CD8-positive, alpha-beta memory T cell (primary cell): ENCODE measurements around the gene SVIL. TPM values are rescaled to one million over a fixed set of nuclear protein-coding genes. Genes with fewer than 3 reads are reported as not detected.
"Not testable (repeated sequence)": the region's sequence is repeated elsewhere in the genome, so short reads cannot be mapped to it uniquely, and the experiment has no call there.

ENCODE experiments used
- CTCF ChIA-PET: fragments of 350-600 bp; sonication (Branson Sonifier 250); formaldehyde crosslinking; loops from one replicate; lab custom pipeline; 2021; ENCODE audit warnings: antibody characterized with exemption; lab: Charles Lee
- POLR2A ChIA-PET: fragments of 350-600 bp; sonication (Branson Sonifier 250); formaldehyde crosslinking; loops from one replicate; lab custom pipeline; 2021; ENCODE audit warnings: antibody characterized with exemption; lab: Charles Lee
- DNase-seq, 5 donors: peaks; one replicate each; pipeline versions ENCODE4 v3.0.0 to v3.0.0-alpha.2; 2020 to 2022; ENCODE audit warnings: mixed read lengths in 1 of 5
- H3K27ac ChIP-seq: one replicate; pipeline ENCODE4 v1.7.0; 2013; ENCODE audit warnings: low read depth, mild to moderate bottlenecking, low read length, moderate library complexity
- H3K27me3 ChIP-seq: 2 replicates; pipeline ENCODE4 v1.7.0; 2013; ENCODE audit warnings: low read length, mild to moderate bottlenecking; ENCODE audit not compliant: insufficient read depth, poor library complexity, severe bottlenecking
- H3K36me3 ChIP-seq: 2 replicates; pipeline ENCODE4 v1.7.0; 2013; ENCODE audit warnings: mild to moderate bottlenecking, low read length, moderate library complexity; ENCODE audit not compliant: insufficient read depth
- H3K4me1 ChIP-seq: 2 replicates; pipeline ENCODE4 v1.7.0; 2013; ENCODE audit warnings: mild to moderate bottlenecking, low read length, moderate library complexity; ENCODE audit not compliant: insufficient read depth
- H3K4me3 ChIP-seq: 2 replicates; pipeline ENCODE4 v1.7.0; 2013; ENCODE audit warnings: mild to moderate bottlenecking, low read length
- H3K9me3 ChIP-seq: 2 replicates; pipeline ENCODE4 v1.7.0; 2013; ENCODE audit warnings: mild to moderate bottlenecking, low read length
- H3K27ac Mint-ChIP-seq, 8 donors: one replicate each; pipeline ENCODE4 v1.8.0; 2020 to 2021; ENCODE audit warnings: mixed read lengths in 8 of 8, mild to moderate bottlenecking in 6 of 8, inconsistent platforms in 3 of 8, moderate library complexity in 3 of 8
- H3K27me3 Mint-ChIP-seq, 2 donors: one replicate each; pipeline ENCODE4 v1.8.0; 2020 to 2021; ENCODE audit warnings: mixed read lengths in 2 of 2, mild to moderate bottlenecking in 1 of 2, moderate library complexity in 1 of 2
- H3K36me3 Mint-ChIP-seq, 3 donors: one replicate each; pipeline ENCODE4 v1.8.0; 2020 to 2021; ENCODE audit warnings: mixed read lengths in 3 of 3, inconsistent platforms in 1 of 3, mild to moderate bottlenecking in 1 of 3
- H3K4me1 Mint-ChIP-seq, 3 donors: one replicate each; pipeline ENCODE4 v1.8.0; 2020 to 2021; ENCODE audit warnings: mixed read lengths in 3 of 3, inconsistent platforms in 1 of 3, mild to moderate bottlenecking in 1 of 3
- H3K4me3 Mint-ChIP-seq, 7 donors: one replicate each; pipeline ENCODE4 v1.8.0; 2020 to 2021; ENCODE audit warnings: mixed read lengths in 7 of 7, mild to moderate bottlenecking in 6 of 7, moderate library complexity in 4 of 7, inconsistent platforms in 2 of 7
- H3K9me3 Mint-ChIP-seq, 5 donors: one replicate each; pipeline ENCODE4 v1.8.0; 2020 to 2022; ENCODE audit warnings: mixed read lengths in 5 of 5, mild to moderate bottlenecking in 3 of 5, moderate library complexity in 2 of 5, inconsistent platforms in 1 of 5
- polyA plus RNA-seq: library from polyadenylated mRNA; unstranded; fragments of 300-500 nt; fragmentation: Illumina TruSeq; gene quantifications from one replicate; pipeline ENCODE4 v1.2.3, GENCODE V29; 2021
- total RNA-seq, 2 experiments: library from RNA; stranded (reverse); gene quantifications; one replicate each; pipeline ENCODE4 v1.2.3, GENCODE V29; 2021

Gene SVIL
- total and polyA plus RNA-seq, 3 experiments from 2014 or later: 4.2 to 9.2 (median 5.9) TPM

DNA sequence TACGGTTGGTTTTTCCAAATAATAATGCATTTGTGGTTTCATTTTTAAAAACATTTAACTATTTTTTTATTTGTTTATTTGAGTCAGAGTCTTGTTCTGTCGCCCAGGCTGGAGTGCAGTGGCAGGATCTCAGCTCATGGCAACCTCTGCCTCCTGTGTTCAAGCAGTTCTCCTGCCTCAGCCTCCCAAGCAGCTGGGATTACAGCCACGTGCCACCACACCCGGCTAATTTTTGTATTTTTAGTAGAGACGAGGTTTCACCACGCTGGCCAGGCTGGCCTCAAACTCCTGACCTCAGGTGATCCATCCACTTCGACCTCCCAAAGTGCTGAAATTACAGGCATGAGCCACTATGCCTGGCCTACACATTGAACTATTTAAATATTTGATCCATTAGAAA, 28.1 kb downstream of the SVIL start:
- H3K9me3 Mint-ChIP-seq, DNase-seq, H3K27ac Mint-ChIP-seq, H3K4me1 ChIP-seq, CTCF ChIA-PET, H3K4me3 Mint-ChIP-seq, H3K27me3 Mint-ChIP-seq, H3K9me3 ChIP-seq, H3K36me3 Mint-ChIP-seq, H3K36me3 ChIP-seq, H3K27ac ChIP-seq, H3K4me3 ChIP-seq, H3K27me3 ChIP-seq, POLR2A ChIA-PET, H3K4me1 Mint-ChIP-seq: not testable (repeated sequence)

DNA sequence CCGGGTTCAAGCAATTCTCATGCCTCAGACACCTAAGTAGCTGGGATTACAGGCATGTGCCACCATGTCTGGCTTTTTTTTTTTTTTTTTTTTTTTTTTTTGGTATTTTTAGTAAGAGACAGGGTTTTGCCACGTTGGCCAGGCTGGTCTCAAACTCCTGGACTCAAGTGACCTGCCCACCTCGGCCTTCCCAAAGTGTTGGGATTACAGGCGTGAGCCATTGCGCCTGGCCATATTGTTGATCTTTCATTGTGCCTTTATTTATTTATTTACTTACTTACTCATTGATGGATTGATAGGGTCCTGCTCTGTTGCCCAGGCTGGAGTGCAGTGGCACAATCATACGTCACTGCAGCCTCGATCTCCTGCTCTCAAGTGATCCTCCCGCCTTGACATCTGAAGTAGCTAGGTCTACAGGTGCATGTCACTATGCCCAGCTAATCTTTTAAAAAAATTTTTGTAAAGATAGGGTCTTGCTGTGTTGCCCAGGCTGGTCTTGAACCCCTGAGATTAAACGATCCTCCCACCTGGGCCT, 30.4 kb downstream of the SVIL start:
- H3K36me3 ChIP-seq: no peaks in the 10 kb centered on the region
- no peaks in the 10 kb centered on the region for H3K27me3 Mint-ChIP-seq
- H3K9me3 ChIP-seq: no peaks in the 10 kb centered on the region
- no peaks in the 10 kb centered on the region for H3K36me3 Mint-ChIP-seq
- H3K27ac ChIP-seq: no peak overlapping the region
- no peaks in the 10 kb centered on the region for H3K4me1 ChIP-seq
- CTCF ChIA-PET: no interaction called here
- no peak overlapping the region for H3K27ac Mint-ChIP-seq
- H3K27me3 ChIP-seq: no peaks in the 10 kb centered on the region
- H3K4me1 Mint-ChIP-seq: no peaks in the 10 kb centered on the region
- POLR2A ChIA-PET: interaction anchor here (0.6 kb wide), 1 partner anchor 10 kb away, joined by 4 read pairs; no protein-coding TSS in a partner anchor
- DNase-seq: no peak
- H3K9me3 Mint-ChIP-seq: no peaks in the 10 kb centered on the region
- no peak overlapping the region for H3K4me3 Mint-ChIP-seq
- no peak overlapping the region for H3K4me3 ChIP-seq

DNA sequence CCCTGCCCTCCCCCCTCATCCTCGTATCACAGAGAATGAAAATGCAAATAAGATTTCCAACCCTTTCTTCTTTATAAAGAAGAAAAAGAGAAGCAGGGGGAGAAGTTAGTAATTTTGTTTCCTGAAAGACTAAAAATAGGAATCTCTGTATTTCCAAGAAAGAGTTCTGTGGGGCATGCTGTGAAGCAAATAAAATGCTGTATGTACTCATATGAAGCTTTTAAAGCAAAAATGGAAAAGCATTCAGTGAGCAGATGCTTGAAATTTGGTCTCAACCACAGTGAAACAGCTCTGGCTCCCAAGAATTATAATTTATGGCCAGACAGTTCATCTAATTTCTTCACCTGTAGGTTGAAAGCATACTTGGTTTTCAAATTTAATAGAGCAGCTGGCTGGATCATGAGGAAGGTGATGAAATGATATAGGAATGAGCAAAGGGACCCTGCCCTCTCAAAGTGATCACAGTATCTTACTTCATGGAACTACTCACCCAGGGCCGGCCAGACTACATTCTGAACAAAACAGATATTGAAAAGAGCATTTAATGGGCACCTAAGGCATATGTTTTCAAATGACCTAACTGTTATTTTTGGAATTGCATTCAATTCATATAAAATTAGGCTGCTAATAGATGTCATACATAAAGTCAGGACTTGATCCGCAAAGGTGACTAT, 31.4 kb downstream of the SVIL start:
- Histone ChIP-seq H3K36me3 (no peaks in the 10 kb centered on the region), H3K27ac (no peak overlapping the region), H3K4me1 (no peaks in the 10 kb centered on the region), H3K27me3 (no peaks in the 10 kb centered on the region), H3K9me3 (no peaks in the 10 kb centered on the region), H3K4me3 (no peak overlapping the region)
- no peak overlapping the region for H3K4me3 Mint-ChIP-seq
- H3K9me3 Mint-ChIP-seq: no peaks in the 10 kb centered on the region
- no peaks in the 10 kb centered on the region for H3K4me1 Mint-ChIP-seq
- ChIA-PET POLR2A (no interaction called here), CTCF (no interaction called here)
- no peak overlapping the region for H3K27ac Mint-ChIP-seq
- no peaks in the 10 kb centered on the region for H3K27me3 Mint-ChIP-seq
- no peak for DNase-seq
- H3K36me3 Mint-ChIP-seq: no peaks in the 10 kb centered on the region

DNA sequence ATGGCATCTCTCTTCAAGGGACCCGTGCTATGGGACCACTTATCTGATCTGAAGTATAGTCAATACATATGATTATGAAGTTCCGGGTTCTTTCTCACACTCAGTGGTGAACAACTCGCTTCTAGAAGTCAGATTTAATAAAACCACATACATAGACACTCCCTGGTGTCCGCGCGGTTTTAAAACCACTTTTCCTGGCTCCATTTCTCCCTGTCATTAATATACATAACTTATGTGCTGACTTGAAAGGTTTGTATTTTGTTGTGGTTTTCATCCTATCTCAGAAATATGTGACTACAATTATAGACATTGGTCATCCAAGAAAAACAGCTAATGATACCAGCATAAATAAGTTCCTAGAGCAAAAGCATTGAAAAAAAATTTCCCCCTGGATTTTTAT, 34.0 kb downstream of the SVIL start:
- no peaks in the 10 kb centered on the region for H3K4me1 ChIP-seq
- Mint-ChIP-seq H3K4me1 (peaks cover 0 to 2% (median 0%) of the 10 kb centered on the region in 3 donors), H3K9me3 (no peaks in the 10 kb centered on the region), H3K36me3 (no peaks in the 10 kb centered on the region), H3K27ac (peak overlapping the region in 1 of 8 donors; percentile 37), H3K27me3 (no peaks in the 10 kb centered on the region), H3K4me3 (no peak overlapping the region)
- H3K27ac ChIP-seq: no peak overlapping the region
- CTCF ChIA-PET: interaction anchor here (1.1 kb wide), 1 partner anchor 11 kb away, joined by 3 read pairs; no protein-coding TSS in a partner anchor
- POLR2A ChIA-PET: no interaction called here
- no peaks in the 10 kb centered on the region for H3K36me3 ChIP-seq
- no peak overlapping the region for H3K4me3 ChIP-seq
- no peaks in the 10 kb centered on the region for H3K9me3 ChIP-seq
- no peak for DNase-seq
- H3K27me3 ChIP-seq: no peaks in the 10 kb centered on the region

DNA sequence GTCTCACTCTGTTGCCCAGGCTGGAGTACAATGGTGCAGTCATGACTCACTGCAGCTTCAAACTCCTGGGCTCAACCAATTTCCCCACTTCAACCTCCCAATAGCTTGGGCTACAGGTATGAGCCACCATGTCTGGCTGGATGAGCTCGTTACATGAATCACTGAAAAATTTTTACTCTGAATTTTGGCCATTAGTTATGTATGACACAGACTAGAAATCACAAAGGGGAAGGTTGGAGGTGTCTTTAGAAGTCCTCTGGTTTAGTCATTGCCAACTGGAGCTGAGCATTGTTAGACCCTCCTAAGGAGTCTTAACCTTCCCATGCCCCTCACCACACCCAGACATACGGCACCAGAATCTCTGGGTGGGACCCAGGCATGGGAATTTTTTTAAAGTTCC, 34.7 kb downstream of the SVIL start:
- no peak overlapping the region for H3K27ac ChIP-seq
- no peaks in the 10 kb centered on the region for H3K9me3 Mint-ChIP-seq
- no peaks in the 10 kb centered on the region for H3K4me1 ChIP-seq
- H3K27me3 ChIP-seq: no peaks in the 10 kb centered on the region
- DNase-seq: no peak
- H3K9me3 ChIP-seq: no peaks in the 10 kb centered on the region
- no peak overlapping the region for H3K4me3 Mint-ChIP-seq
- no peaks in the 10 kb centered on the region for H3K36me3 Mint-ChIP-seq
- H3K4me3 ChIP-seq: no peak overlapping the region
- CTCF ChIA-PET: no interaction called here
- no peak overlapping the region for H3K27ac Mint-ChIP-seq
- H3K36me3 ChIP-seq: no peaks in the 10 kb centered on the region
- POLR2A ChIA-PET: no interaction called here
- H3K4me1 Mint-ChIP-seq: peaks cover 0 to 2% (median 0%) of the 10 kb centered on the region in 3 donors
- no peaks in the 10 kb centered on the region for H3K27me3 Mint-ChIP-seq

DNA sequence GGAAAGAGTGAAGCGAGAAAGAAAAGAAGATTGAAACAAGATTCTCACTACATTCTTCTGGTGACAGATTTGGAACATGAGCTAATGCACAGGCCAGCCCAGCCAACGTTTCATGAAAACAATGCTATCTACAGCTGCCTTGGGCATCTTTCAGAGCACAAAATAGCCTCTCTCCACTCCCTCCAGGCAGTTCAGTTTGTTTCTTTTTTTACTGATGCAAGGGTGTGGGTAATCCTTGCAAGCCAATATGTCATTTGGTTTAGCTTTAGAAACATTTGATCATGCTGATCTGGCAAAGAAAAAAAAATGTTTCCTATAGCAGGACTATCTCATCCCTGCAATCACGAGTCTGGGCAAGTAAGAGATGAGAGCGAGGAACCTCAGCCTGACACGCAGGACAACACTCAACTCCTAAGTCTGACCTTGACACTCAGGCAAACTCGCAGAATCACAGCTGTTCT, 35.9 kb downstream of the SVIL start:
- Histone ChIP-seq H3K27me3 (no peaks in the 10 kb centered on the region), H3K36me3 (no peaks in the 10 kb centered on the region), H3K9me3 (no peaks in the 10 kb centered on the region), H3K4me1 (no peaks in the 10 kb centered on the region), H3K4me3 (no peak overlapping the region), H3K27ac (no peak overlapping the region)
- ChIA-PET POLR2A (no interaction called here), CTCF (no interaction called here)
- H3K4me1 Mint-ChIP-seq: peaks cover 0 to 2% (median 0%) of the 10 kb centered on the region in 3 donors
- DNase-seq: no peak
- no peaks in the 10 kb centered on the region for H3K9me3 Mint-ChIP-seq
- H3K36me3 Mint-ChIP-seq: no peaks in the 10 kb centered on the region
- H3K4me3 Mint-ChIP-seq: no peak overlapping the region
- H3K27ac Mint-ChIP-seq: peak overlapping the region in 1 of 8 donors; percentile 23
- H3K27me3 Mint-ChIP-seq: no peaks in the 10 kb centered on the region

DNA sequence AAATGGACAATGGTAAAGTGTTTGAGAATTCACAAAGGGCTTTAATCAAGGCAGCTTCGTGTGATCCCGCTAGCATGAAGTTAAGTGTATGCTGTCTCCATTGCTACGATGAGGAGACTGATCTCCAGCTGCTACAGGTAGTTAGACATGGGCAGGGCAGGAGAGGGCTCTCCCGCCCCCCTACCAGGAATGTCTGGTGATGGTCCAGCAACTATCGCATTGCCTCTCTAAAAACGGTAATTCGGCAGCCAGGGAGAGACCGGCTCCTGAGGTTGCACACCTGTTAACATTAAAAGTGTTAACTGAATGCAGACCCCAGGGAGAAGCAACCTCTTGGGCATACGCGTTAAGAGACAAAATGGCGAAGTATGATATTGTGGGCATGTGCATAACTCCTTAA, 37.9 kb downstream of the SVIL start:
- CTCF ChIA-PET: no interaction called here
- H3K27me3 Mint-ChIP-seq: no peaks in the 10 kb centered on the region
- no peaks in the 10 kb centered on the region for H3K36me3 Mint-ChIP-seq
- Histone ChIP-seq H3K27me3 (no peaks in the 10 kb centered on the region), H3K4me3 (no peak overlapping the region), H3K9me3 (no peaks in the 10 kb centered on the region), H3K4me1 (no peaks in the 10 kb centered on the region), H3K27ac (no peak overlapping the region), H3K36me3 (no peaks in the 10 kb centered on the region)
- no peaks in the 10 kb centered on the region for H3K9me3 Mint-ChIP-seq
- H3K27ac Mint-ChIP-seq: no peak overlapping the region
- H3K4me1 Mint-ChIP-seq: peaks cover 0 to 2% (median 0%) of the 10 kb centered on the region in 3 donors
- POLR2A ChIA-PET: no interaction called here
- no peak overlapping the region for H3K4me3 Mint-ChIP-seq
- no peak for DNase-seq

DNA sequence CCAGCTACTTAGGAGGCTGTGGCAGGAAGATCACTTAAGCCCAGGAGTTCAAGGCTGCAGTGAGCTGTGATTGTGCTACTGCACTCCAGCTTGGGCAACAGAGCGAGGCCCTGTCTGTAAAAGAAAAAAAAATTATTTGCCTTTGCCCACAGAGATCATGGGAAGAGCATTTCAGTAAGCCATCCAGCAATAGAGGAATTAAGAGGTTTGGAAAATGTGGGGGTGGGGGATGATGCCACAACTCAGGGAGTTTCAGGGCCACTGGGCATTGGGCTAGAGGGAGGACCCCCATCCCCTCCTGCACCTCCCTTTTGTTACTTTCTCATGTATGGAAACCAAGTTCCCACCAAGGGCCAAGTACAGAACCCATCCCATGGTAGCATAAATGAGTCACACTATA, 38.4 kb downstream of the SVIL start:
- Mint-ChIP-seq H3K9me3 (no peaks in the 10 kb centered on the region), H3K27ac (no peak overlapping the region), H3K36me3 (no peaks in the 10 kb centered on the region), H3K4me1 (peaks cover 0 to 2% (median 0%) of the 10 kb centered on the region in 3 donors), H3K4me3 (no peak overlapping the region), H3K27me3 (no peaks in the 10 kb centered on the region)
- no peaks in the 10 kb centered on the region for H3K4me1 ChIP-seq
- H3K27me3 ChIP-seq: no peaks in the 10 kb centered on the region
- ChIA-PET POLR2A (no interaction called here), CTCF (no interaction called here)
- H3K27ac ChIP-seq: no peak overlapping the region
- DNase-seq: no peak
- no peak overlapping the region for H3K4me3 ChIP-seq
- no peaks in the 10 kb centered on the region for H3K36me3 ChIP-seq
- H3K9me3 ChIP-seq: no peaks in the 10 kb centered on the region
